SK-N-SH treated with all-trans-retinoic acid at 6 μM for 48 hours (cell line): ENCODE data around the gene C6orf15.
A peak's percentile ranks its signal among the peaks of the same experiment; 100 is the strongest.

Experiments
- ATAC-seq: fragments of 200-7000 bp; cut with Tn5 transposase; 3 replicates; pipeline ENCODE4 v1.9.1; 2020; ENCODE audit warnings: mild to moderate bottlenecking, moderate library complexity
- ARNTL ChIP-seq: fragments of 450-650 bp; formaldehyde crosslinking; IDR thresholded peaks from 2 replicates; pipeline ENCODE4 v1.5.0; 2020; ENCODE audit warnings: low read depth, mild to moderate bottlenecking, moderate library complexity, borderline replicate concordance
- BACH2 ChIP-seq: fragments of 250-450 bp; sonication (Bioruptor Pico); IDR thresholded peaks from 2 replicates; pipeline ENCODE4 v1.9.0; 2021; ENCODE audit warnings: mild to moderate bottlenecking, borderline replicate concordance
- CREB5 ChIP-seq: fragments of 250-450 bp; sonication (Bioruptor Pico); IDR thresholded peaks from 2 replicates; pipeline ENCODE4 v1.5.1; 2020; ENCODE audit warnings: low read depth, mild to moderate bottlenecking, moderate library complexity
- CSDC2 ChIP-seq: fragments of 250-450 bp; sonication (Bioruptor Pico); IDR thresholded peaks from 2 replicates; pipeline ENCODE4 v1.5.0; 2020; ENCODE audit warnings: mild to moderate bottlenecking, moderate library complexity
- ESRRG ChIP-seq: fragments of 250-450 bp; sonication (Bioruptor Pico); IDR thresholded peaks from 2 replicates; pipeline ENCODE4 v1.6.1; 2021; ENCODE audit warnings: mild to moderate bottlenecking
- GLIS3 ChIP-seq: fragments of 250-450 bp; sonication (Bioruptor Pico); IDR thresholded peaks from 2 replicates; pipeline ENCODE4 v1.5.0; 2020; ENCODE audit warnings: mild to moderate bottlenecking, moderate library complexity
- ISL1 ChIP-seq: fragments of 250-450 bp; sonication (Bioruptor Pico); IDR thresholded peaks from 2 replicates; pipeline ENCODE4 v2.1.2; 2022; ENCODE audit warnings: mild to moderate bottlenecking, moderate library complexity
- OSR1 ChIP-seq: fragments of 250-450 bp; sonication (Bioruptor Pico); IDR thresholded peaks from 2 replicates; pipeline ENCODE4 v1.8.0; 2022; ENCODE audit warnings: moderate library complexity, mild to moderate bottlenecking, inconsistent platforms
- PATZ1 ChIP-seq: fragments of 250-450 bp; sonication (Bioruptor Pico); IDR thresholded peaks from 2 replicates; pipeline ENCODE4 v1.8.0; 2020; ENCODE audit warnings: mild to moderate bottlenecking, moderate library complexity, borderline replicate concordance
- RARB ChIP-seq: fragments of 250-450 bp; sonication (Bioruptor Pico); IDR thresholded peaks from 2 replicates; pipeline ENCODE4 v1.8.0; 2021; ENCODE audit warnings: mild to moderate bottlenecking, moderate library complexity
- SNAI2 ChIP-seq: fragments of 250-450 bp; sonication (Bioruptor Pico); IDR thresholded peaks from 2 replicates; pipeline ENCODE4 v1.5.0; 2020; ENCODE audit warnings: mild to moderate bottlenecking, moderate library complexity
- TCF4 ChIP-seq: fragments of 250-450 bp; sonication (Bioruptor Pico); IDR thresholded peaks from 2 replicates; pipeline ENCODE4 v1.8.0; 2021; ENCODE audit warnings: mild to moderate bottlenecking, moderate library complexity, borderline replicate concordance
- TOX ChIP-seq: fragments of 250-450 bp; sonication (Bioruptor Pico); IDR thresholded peaks from 2 replicates; pipeline ENCODE4 v1.8.0; 2021; ENCODE audit warnings: mild to moderate bottlenecking, moderate library complexity, borderline replicate concordance
- TSHZ2 ChIP-seq: fragments of 250-450 bp; sonication (Bioruptor Pico); IDR thresholded peaks from 2 replicates; pipeline ENCODE4 v1.5.0; 2020; ENCODE audit warnings: mild to moderate bottlenecking, moderate library complexity
- ZC3H10 ChIP-seq: fragments of 250-450 bp; sonication (Bioruptor Pico); IDR thresholded peaks from 2 replicates; pipeline ENCODE4 v1.5.1; 2021; ENCODE audit warnings: mild to moderate bottlenecking, moderate library complexity
- ZFP3 ChIP-seq: fragments of 250-450 bp; sonication (Bioruptor Pico); IDR thresholded peaks from 2 replicates; pipeline ENCODE4 v1.5.0; 2020; ENCODE audit warnings: mild to moderate bottlenecking, moderate library complexity
- ZFP30 ChIP-seq: fragments of 450-650 bp; formaldehyde crosslinking; IDR thresholded peaks from 2 replicates; pipeline ENCODE4 v1.5.0; 2022; ENCODE audit warnings: mild to moderate bottlenecking, moderate library complexity
- ZNF70 ChIP-seq: fragments of 450-650 bp; formaldehyde crosslinking; IDR thresholded peaks from 2 replicates; pipeline ENCODE4 v1.5.0; 2020; ENCODE audit warnings: mild to moderate bottlenecking, moderate library complexity
- ZNF8 ChIP-seq: fragments of 450-650 bp; formaldehyde crosslinking; IDR thresholded peaks from 2 replicates; pipeline ENCODE4 v1.5.0; 2020; ENCODE audit warnings: mild to moderate bottlenecking, moderate library complexity
- TF ChIP-seq, protein P1 (sequence below): fragments of 250-450 bp; sonication (Bioruptor Pico); IDR thresholded peaks from 2 replicates; pipeline ENCODE4 v1.8.0; 2021; ENCODE audit warnings: low read depth, mild to moderate bottlenecking, moderate library complexity, borderline replicate concordance
- TF ChIP-seq, protein P2 (sequence below): fragments of 250-450 bp; sonication (Bioruptor Pico); IDR thresholded peaks from 2 replicates; pipeline ENCODE4 v1.5.1; 2021; ENCODE audit warnings: mild to moderate bottlenecking, moderate library complexity

C6orf15 gene

GRCh38 chr6:31114970-31115849, 2.8 kb upstream of the C6orf15 start (continued):
- TF ChIP-seq ZFP30 (CRISPR knock-in tag) (no peak), ISL1 (CRISPR knock-in tag) (no peak), TOX (no peak), CSDC2 (CRISPR knock-in tag) (no peak), GLIS3 (CRISPR knock-in tag) (no peak), ZNF70 (CRISPR knock-in tag) (no peak), BACH2 (CRISPR knock-in tag) (no peak), OSR1 (CRISPR knock-in tag) (no peak), ARNTL (no peak), TCF4 (CRISPR knock-in tag) (no peak)

- ATAC-seq: peak; percentile 97
- peak; percentile 52; the same call in 1 of the 2 replicates for TF ChIP-seq ZFP3 (CRISPR knock-in tag)
- no peak for TF ChIP-seq OSR1 (CRISPR knock-in tag)
These were observed 2.1 kb upstream of the C6orf15 start, which contains the start of gene PSORS1C1 for GRCh38 chr6:31114541-31114878. Gene PSORS1C1, plus strand, starts transcription at chr6:31114800. Its CDS starts 14,833 bp downstream, at chr6:31129633.

DNA sequence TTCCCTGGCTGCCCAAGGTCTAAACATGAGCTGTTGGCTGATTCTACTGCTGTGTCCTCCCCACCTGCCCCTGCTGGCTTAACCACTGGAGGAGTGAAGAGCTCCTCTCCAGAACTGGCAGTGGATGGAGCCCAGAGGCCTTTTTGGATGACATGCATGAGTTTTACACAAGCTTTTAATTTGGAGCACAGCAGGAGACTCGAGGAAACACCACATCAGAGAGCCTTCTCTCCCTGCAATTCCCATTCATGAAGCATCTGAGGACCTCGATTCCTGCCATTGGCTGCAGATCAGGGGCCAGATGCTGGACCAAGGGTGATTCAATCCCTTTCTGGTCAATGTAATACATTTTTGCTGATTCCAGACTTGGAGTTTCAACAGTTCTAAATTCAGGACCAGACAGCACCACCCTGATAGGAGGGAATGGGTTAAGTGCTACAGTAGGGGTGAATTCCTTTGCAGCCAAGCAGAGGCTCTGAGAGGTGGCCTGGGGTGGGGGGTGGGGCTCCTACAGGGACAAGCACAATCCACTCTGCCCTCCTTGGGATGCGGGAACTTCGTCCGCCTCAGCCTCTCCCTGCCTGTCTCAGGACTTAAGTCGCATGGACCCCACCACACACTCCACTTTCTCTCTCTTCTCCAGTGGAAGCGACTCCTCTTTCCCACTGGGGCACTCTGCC, 1.6 kb upstream of the C6orf15 start:
- TF ChIP-seq GLIS3 (CRISPR knock-in tag) (no peak), CREB5 (CRISPR knock-in tag) (no peak), TOX (no peak), CSDC2 (CRISPR knock-in tag) (no peak), TSHZ2 (CRISPR knock-in tag) (no peak)
- TF ChIP-seq, protein P1, sequence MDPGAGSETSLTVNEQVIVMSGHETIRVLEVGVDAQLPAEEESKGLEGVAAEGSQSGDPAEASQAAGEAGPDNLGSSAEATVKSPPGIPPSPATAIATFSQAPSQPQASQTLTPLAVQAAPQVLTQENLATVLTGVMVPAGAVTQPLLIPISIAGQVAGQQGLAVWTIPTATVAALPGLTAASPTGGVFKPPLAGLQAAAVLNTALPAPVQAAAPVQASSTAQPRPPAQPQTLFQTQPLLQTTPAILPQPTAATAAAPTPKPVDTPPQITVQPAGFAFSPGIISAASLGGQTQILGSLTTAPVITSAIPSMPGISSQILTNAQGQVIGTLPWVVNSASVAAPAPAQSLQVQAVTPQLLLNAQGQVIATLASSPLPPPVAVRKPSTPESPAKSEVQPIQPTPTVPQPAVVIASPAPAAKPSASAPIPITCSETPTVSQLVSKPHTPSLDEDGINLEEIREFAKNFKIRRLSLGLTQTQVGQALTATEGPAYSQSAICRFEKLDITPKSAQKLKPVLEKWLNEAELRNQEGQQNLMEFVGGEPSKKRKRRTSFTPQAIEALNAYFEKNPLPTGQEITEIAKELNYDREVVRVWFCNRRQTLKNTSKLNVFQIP (CRISPR knock-in tag): no peak
- TF ChIP-seq, protein P2, sequence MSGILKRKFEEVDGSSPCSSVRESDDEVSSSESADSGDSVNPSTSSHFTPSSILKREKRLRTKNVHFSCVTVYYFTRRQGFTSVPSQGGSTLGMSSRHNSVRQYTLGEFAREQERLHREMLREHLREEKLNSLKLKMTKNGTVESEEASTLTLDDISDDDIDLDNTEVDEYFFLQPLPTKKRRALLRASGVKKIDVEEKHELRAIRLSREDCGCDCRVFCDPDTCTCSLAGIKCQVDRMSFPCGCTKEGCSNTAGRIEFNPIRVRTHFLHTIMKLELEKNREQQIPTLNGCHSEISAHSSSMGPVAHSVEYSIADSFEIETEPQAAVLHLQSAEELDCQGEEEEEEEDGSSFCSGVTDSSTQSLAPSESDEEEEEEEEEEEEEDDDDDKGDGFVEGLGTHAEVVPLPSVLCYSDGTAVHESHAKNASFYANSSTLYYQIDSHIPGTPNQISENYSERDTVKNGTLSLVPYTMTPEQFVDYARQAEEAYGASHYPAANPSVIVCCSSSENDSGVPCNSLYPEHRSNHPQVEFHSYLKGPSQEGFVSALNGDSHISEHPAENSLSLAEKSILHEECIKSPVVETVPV (CRISPR knock-in tag): no peak
- ATAC-seq: peak; percentile 28

DNA sequence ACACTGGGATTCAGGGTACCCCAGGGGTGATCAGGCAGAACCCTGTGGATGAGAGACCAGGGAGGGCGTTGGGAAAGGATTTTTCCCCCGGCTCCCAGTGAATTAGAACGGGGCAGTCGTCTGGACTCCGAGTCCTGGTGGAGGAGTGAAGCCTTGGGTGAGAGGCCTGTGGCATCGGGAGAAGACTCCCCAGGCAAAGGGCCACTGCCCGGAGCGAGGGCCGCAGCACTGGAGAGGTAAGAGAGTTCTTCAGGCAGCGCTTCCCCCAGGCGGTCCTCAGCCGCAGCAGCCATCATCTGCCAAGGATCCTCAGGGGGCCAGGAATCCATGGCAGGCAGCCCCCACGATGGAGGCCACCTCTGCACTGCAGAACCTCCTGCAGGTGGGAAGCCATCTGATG, 663 bp downstream of the C6orf15 start:
- no peak for ATAC-seq
- TF ChIP-seq TOX: no peak
- no peak for TF ChIP-seq TCF4 (CRISPR knock-in tag)
- TF ChIP-seq SNAI2: no peak
- TF ChIP-seq ESRRG (CRISPR knock-in tag): no peak
- TF ChIP-seq ZFP30 (CRISPR knock-in tag): no peak
- TF ChIP-seq OSR1 (CRISPR knock-in tag): no peak
- TF ChIP-seq ARNTL: no peak
- TF ChIP-seq PATZ1 (CRISPR knock-in tag): no peak
- TF ChIP-seq ZFP3 (CRISPR knock-in tag): no peak
- no peak for TF ChIP-seq RARB (CRISPR knock-in tag)
- TF ChIP-seq, protein P2 (CRISPR knock-in tag): no peak
- no peak for TF ChIP-seq ZC3H10 (CRISPR knock-in tag)
- no peak for TF ChIP-seq ZNF8 (CRISPR knock-in tag)
